NCI-H446 (cell line): Measurements from ENCODE around the gene EIF5A.
A peak's percentile ranks its signal among the peaks of the same experiment; 100 is the strongest.

Experiments
- DNase-seq, 2 experiments: peaks; one replicate each; lab custom pipeline; 2025; lab: John Stamatoyannopoulos, UW

EIF5A gene

DNA sequence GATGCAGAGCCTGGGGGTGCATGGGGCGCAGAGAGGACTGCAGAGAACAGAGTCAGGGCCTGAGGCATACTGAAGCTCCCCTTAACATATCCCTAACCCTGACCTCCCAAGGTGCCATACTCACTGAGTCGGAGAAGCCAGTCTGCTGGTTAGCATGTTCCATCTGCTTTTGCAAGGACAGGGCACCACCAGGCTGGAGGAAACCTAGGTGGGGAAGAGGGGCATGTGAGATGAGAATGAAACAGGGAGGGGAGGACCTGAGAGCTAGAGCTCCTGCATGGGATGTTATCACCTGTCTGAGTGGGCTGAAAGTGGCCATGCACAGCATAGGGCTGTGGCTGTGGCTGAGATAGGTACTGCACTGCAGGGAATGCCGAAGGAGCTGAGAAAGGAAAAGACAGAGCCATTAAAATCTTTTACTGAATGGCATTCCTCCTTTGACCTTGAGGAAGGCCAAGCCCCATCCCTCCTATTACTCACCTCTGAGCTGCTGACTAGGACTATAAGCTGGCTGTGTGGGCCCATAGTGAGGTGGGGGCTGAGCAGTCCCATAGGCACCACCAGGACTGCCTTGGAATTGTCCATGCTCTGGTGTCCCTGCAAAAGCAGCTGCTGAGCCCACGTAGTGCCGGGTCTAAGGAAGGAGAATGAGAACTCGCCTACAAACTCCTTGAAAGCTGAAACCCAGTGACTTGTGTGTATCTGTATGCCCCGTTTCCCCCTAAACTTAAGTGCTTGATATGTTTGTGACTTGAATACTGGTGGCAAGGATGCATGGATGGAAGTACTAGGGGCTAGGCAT is 5.9 kb downstream of the EIF5A start:
- no peak for DNase-seq

GRCh38 chr17:7313890-7314718 is 6.7 kb downstream of the EIF5A start:
- DNase-seq, result no peak

GRCh38 chr17:7314719-7315569 is 7.5 kb downstream of the EIF5A start, which contains the start of gene GPS2:
Gene GPS2, minus strand, starts transcription at chr17:7315360. Its CDS starts 308 bp downstream, at chr17:7315052.
- peak; percentile 67 to 83 for DNase-seq

- no peak for DNase-seq
Measured at GRCh38 chr17:7315570-7316235, 8.3 kb downstream of the EIF5A start.

GRCh38 chr17:7317161-7317803 is 9.9 kb downstream of the EIF5A start:
- DNase-seq, result no peak

GRCh38 chr17:7318121-7318860 is 10.9 kb downstream of the EIF5A start:
- DNase-seq, result no peak

- no peak for DNase-seq
Measured at GRCh38 chr17:7321466-7321865, 14.0 kb downstream of the EIF5A start.

GRCh38 chr17:7322520-7323194 is 15.2 kb downstream of the EIF5A start:
- no peak for DNase-seq

DNA sequence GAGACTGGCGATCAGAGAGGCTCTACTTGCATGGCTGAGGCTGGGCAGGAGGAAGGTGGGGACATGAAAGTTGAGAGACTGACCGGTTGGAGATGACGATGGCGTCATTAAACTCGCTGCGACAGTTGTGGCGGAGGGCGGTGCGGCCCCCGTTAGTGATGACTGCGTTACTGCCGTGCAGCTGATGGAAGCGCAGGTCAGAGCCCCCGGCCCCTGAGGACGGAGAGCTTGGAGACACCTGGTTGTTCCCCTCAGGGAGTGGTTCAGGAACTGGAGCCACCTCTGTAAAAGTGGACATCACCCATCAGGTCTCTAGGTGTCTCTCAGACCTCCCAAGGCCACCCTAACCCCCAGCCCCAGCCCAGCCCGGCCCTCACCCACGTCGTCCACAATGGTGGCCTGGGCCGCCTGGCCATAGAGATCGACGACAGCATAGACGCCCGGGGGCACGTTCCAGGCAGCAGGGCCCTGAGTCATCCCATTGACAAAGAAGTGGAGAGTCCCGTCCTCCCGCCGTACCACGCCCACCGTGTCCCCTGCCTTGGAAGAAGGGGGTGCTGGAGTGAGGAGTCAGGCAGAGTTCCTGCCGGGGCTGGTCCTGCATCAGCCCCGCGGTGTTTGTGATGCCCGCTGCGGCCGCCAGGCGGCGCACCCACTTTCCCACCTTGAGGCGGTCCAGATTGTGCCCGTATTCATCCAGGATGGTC is 16.5 kb downstream of the EIF5A start:
- DNase-seq, result no peak

DNA sequence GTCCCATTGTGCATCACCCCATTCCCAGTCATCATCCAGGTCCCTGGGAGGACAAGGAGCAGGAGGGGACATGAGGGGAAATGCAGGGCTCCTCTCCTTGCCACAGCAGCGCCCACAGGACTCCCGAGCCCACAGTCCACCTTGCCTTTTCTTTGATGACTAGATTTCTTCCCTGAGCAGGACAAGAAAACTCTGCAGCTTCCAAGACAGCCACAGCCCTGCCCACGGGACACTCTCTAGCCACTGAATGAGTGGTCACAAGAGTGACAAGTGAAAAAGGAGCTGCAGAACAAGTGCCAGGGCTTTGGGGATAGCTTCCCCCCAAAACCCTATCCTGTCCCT is 17.0 kb downstream of the EIF5A start:
- no peak for DNase-seq

GRCh38 chr17:7325031-7325528 is 17.7 kb downstream of the EIF5A start:
- no peak for DNase-seq

GRCh38 chr17:7326186-7326585 is 18.8 kb downstream of the EIF5A start:
- DNase-seq, result no peak

GRCh38 chr17:7327056-7327455 is 19.6 kb downstream of the EIF5A start:
- DNase-seq, result no peak

GRCh38 chr17:7327501-7327900 is 20.1 kb downstream of the EIF5A start:
- DNase-seq, result no peak

DNA sequence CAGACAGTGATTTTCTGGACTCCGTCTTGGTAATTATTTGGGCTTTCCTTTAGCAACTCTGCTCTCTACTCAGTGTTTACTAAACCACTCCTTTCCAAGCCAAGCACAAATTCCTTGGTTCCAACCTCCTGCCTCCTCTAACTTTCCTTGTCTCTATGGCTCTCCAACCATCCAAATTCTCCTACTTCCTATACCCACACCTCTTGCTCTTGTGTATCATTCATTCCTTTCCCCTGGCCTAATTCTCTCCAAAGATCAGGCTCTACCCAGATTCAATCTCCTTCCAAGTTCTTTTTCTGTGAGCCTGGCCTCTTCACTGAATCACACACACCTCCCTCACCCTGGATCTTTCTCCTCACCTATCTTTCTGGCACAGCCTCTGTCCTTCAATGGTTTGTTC is 20.6 kb downstream of the EIF5A start:
- DNase-seq, result no peak

GRCh38 chr17:7328840-7329373 is 21.5 kb downstream of the EIF5A start, which contains the start of gene NEURL4:
Gene NEURL4, minus strand, starts transcription at chr17:7329335. Its CDS starts 23 bp downstream, at chr17:7329312.
- DNase-seq, result no peak

GRCh38 chr17:7329374-7329996 is 22.1 kb downstream of the EIF5A start:
- DNase-seq, result peak; percentile 95 to 98

- DNase-seq, result peak; percentile 77 to 84
Measured at GRCh38 chr17:7329997-7330637, 22.7 kb downstream of the EIF5A start.
